Measurements from ENCODE around the gene ZNF282.

DNA sequence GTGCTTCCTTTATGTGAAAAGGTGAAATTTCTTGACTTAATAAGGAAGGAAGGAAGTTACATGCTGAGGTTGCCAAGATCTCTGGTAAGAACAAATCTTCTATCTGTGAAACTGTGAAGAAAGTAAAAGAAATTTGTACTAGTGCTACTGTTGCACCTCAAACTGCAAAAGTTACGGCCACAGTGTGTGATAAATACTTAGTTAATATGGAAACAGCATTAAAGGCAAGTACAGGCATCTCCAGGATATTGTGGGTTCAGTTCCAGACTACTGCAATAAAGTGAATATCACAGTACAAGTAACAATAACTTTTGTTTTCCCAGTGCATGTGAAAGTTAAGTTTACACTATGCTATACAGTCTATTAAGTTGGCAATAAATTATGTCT is 22.8 kb upstream of the ZNF282 start:
- TF ChIP-seq, protein P1, sequence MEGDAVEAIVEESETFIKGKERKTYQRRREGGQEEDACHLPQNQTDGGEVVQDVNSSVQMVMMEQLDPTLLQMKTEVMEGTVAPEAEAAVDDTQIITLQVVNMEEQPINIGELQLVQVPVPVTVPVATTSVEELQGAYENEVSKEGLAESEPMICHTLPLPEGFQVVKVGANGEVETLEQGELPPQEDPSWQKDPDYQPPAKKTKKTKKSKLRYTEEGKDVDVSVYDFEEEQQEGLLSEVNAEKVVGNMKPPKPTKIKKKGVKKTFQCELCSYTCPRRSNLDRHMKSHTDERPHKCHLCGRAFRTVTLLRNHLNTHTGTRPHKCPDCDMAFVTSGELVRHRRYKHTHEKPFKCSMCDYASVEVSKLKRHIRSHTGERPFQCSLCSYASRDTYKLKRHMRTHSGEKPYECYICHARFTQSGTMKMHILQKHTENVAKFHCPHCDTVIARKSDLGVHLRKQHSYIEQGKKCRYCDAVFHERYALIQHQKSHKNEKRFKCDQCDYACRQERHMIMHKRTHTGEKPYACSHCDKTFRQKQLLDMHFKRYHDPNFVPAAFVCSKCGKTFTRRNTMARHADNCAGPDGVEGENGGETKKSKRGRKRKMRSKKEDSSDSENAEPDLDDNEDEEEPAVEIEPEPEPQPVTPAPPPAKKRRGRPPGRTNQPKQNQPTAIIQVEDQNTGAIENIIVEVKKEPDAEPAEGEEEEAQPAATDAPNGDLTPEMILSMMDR (IDR thresholded peaks at IDR 0.05): no peak
- TF ChIP-seq POLR2A (IDR thresholded peaks at IDR 0.05; ENCODE audit: low read depth) (no peak), POLR2AphosphoS5 (IDR thresholded peaks at IDR 0.05) (no peak), EP300 (IDR thresholded peaks at IDR 0.05) (no peak)
